ENCODE data around the gene MRPS10. TPM values are rescaled to one million over a fixed set of nuclear protein-coding genes. Genes with fewer than 3 reads are reported as not detected.

The MRPS10 gene
- 22.0 and 22.5 TPM in 2 replicates for total RNA-seq
- long read RNA-seq, transcript MRPS10-201 (7 exons, 2,110 nt), result major isoform, 78 of 112 reads
- long read RNA-seq, partial matches to known transcripts, result 1 of 112 reads
- long read RNA-seq, other reads (novel, unspliced or antisense), result 33 of 112 reads

GRCh38 chr6:42217519-42218367, at the start of gene MRPS10:
TSS of gene MRPS10 (minus strand) at chr6:42217861. CDS start at chr6:42217849, 12 bp downstream.
- H3K27me3 Mint-ChIP-seq, result no peaks in the 10 kb centered on the region
- H3K4me1 Mint-ChIP-seq (ENCODE audit: low read depth), result peaks cover 11% of the 10 kb centered on the region
- peak; percentile 81 for DNase-seq (ENCODE audit: low spot score, unreplicated experiment)
- no peak for TF ChIP-seq CTCF (IDR thresholded peaks at IDR 0.05; ENCODE audit: unreplicated experiment)
- no peaks in the 10 kb centered on the region for H3K9me3 Mint-ChIP-seq (ENCODE audit: low read depth)
- peak within 1 kb of the TSS; percentile 99 for H3K4me3 Mint-ChIP-seq (ENCODE audit: low read depth)
- H3K27ac Mint-ChIP-seq, result peak within 1 kb of the TSS; percentile 99
- peaks cover 4% of the 10 kb centered on the region for H3K36me3 Mint-ChIP-seq (ENCODE audit: insufficient read depth)

- Mint-ChIP-seq H3K4me1 (ENCODE audit: low read depth) (no peaks in the 10 kb centered on the region), H3K27me3 (no peaks in the 10 kb centered on the region)
- DNase-seq (ENCODE audit: low spot score, unreplicated experiment), result no peak
Measured at GRCh38 chr6:42266538-42266937, 48.9 kb upstream of the MRPS10 start.

GRCh38 chr6:42264852-42265390, 47.3 kb upstream of the MRPS10 start:
- Mint-ChIP-seq H3K9me3 (ENCODE audit: low read depth) (no peaks in the 10 kb centered on the region), H3K27me3 (no peaks in the 10 kb centered on the region), H3K27ac (no peak overlapping the region), H3K4me3 (ENCODE audit: low read depth) (no peak overlapping the region), H3K36me3 (ENCODE audit: insufficient read depth) (peaks cover 2% of the 10 kb centered on the region), H3K4me1 (ENCODE audit: low read depth) (no peaks in the 10 kb centered on the region)
- no peak for TF ChIP-seq CTCF (IDR thresholded peaks at IDR 0.05; ENCODE audit: unreplicated experiment)
- DNase-seq (ENCODE audit: low spot score, unreplicated experiment), result no peak

More at GRCh38 chr6:42266538-42266937, 48.9 kb upstream of the MRPS10 start:
- Mint-ChIP-seq H3K4me3 (ENCODE audit: low read depth) (no peak overlapping the region), H3K27ac (no peak overlapping the region), H3K9me3 (ENCODE audit: low read depth) (no peaks in the 10 kb centered on the region), H3K36me3 (ENCODE audit: insufficient read depth) (peaks cover 2% of the 10 kb centered on the region)
- no peak for TF ChIP-seq CTCF (IDR thresholded peaks at IDR 0.05; ENCODE audit: unreplicated experiment)

- no peak for TF ChIP-seq CTCF (IDR thresholded peaks at IDR 0.05; ENCODE audit: unreplicated experiment)
- no peak for DNase-seq (ENCODE audit: low spot score, unreplicated experiment)
- H3K36me3 Mint-ChIP-seq (ENCODE audit: insufficient read depth), result peaks cover 2% of the 10 kb centered on the region
- no peak overlapping the region for H3K27ac Mint-ChIP-seq
- no peak overlapping the region for H3K4me3 Mint-ChIP-seq (ENCODE audit: low read depth)
- no peaks in the 10 kb centered on the region for H3K9me3 Mint-ChIP-seq (ENCODE audit: low read depth)
- H3K4me1 Mint-ChIP-seq (ENCODE audit: low read depth), result no peaks in the 10 kb centered on the region
- no peaks in the 10 kb centered on the region for H3K27me3 Mint-ChIP-seq
Measured at GRCh38 chr6:42264162-42264851, 46.6 kb upstream of the MRPS10 start.

GRCh38 chr6:42263165-42263728, 45.6 kb upstream of the MRPS10 start:
- no peak for TF ChIP-seq CTCF (IDR thresholded peaks at IDR 0.05; ENCODE audit: unreplicated experiment)

More at GRCh38 chr6:42263165-42263728, 45.6 kb upstream of the MRPS10 start:
- H3K27ac Mint-ChIP-seq, result no peak overlapping the region
- no peaks in the 10 kb centered on the region for H3K9me3 Mint-ChIP-seq (ENCODE audit: low read depth)
- no peaks in the 10 kb centered on the region for H3K4me1 Mint-ChIP-seq (ENCODE audit: low read depth)
- H3K36me3 Mint-ChIP-seq (ENCODE audit: insufficient read depth), result peaks cover 2% of the 10 kb centered on the region
- no peak overlapping the region for H3K4me3 Mint-ChIP-seq (ENCODE audit: low read depth)
- no peaks in the 10 kb centered on the region for H3K27me3 Mint-ChIP-seq
- DNase-seq (ENCODE audit: low spot score, unreplicated experiment), result no peak
